Thoracic aorta (tissue), 2 donors: ENCODE measurements around the gene TUSC1. TPM values are rescaled to one million over a fixed set of nuclear protein-coding genes. Genes with fewer than 3 reads are reported as not detected.

Experiments
- ATAC-seq: fragments of 150-250 bp; one replicate; pipeline ENCODE4 v1.8.0; 2017; ENCODE audit warnings: low read depth; ENCODE audit not compliant: insufficient number of reproducible peaks, low FRiP score
- DNase-seq: peaks from one replicate; pipeline ENCODE4 v3.0.0-alpha.2; 2020; ENCODE audit warnings: low spot score
- H3K27ac ChIP-seq, 2 donors: fragments of 200-600 bp; sonication (generic); 1 replicate in 1 of 2; 2 replicates in 1 of 2; pipeline ENCODE4 v1.5.1; 2016; ENCODE audit warnings: mild to moderate bottlenecking in 2 of 2, moderate library complexity in 2 of 2
- H3K27me3 ChIP-seq: fragments of 200-600 bp; sonication (generic); replicated peaks from 2 replicates; pipeline ENCODE4 v1.6.0; 2016; ENCODE audit warnings: mild to moderate bottlenecking; ENCODE audit not compliant: insufficient read depth
- H3K36me3 ChIP-seq: fragments of 200-600 bp; sonication (generic); one replicate; pipeline ENCODE4 v1.5.1; 2016
- H3K4me1 ChIP-seq, 2 donors: fragments of 200-600 bp; sonication (generic); 1 replicate in 1 of 2; 2 replicates in 1 of 2; pipeline versions ENCODE4 v1.5.1 to v1.6.0; 2016; ENCODE audit warnings: low read depth in 2 of 2, mild to moderate bottlenecking in 1 of 2; ENCODE audit not compliant: control insufficient read depth in 1 of 2
- H3K4me3 ChIP-seq: fragments of 200-600 bp; sonication (generic); 2 replicates; pipeline ENCODE4 v1.5.1; 2016; ENCODE audit warnings: mild to moderate bottlenecking
- H3K9me3 ChIP-seq: fragments of 200-600 bp; sonication (generic); 2 replicates; pipeline ENCODE4 v1.5.1; 2016
- CTCF ChIP-seq: fragments of 200-600 bp; sonication (generic); IDR thresholded peaks from one replicate; pipeline ENCODE4 v1.5.1; 2019; ENCODE audit warnings: antibody characterized with exemption
- total RNA-seq, 2 donors: library from RNA; depleted of rRNA; stranded (reverse); fragments of >200 nt; gene quantifications; one replicate each; pipeline versions ENCODE4 v1.1.0 to v1.2.3, GENCODE V29; 2016

The TUSC1 gene
- 10 to 100 TPM; 31.1 to 42.1 TPM for total RNA-seq

- Histone ChIP-seq H3K4me3 (peak within 1 kb of the TSS; percentile 100), H3K36me3 (no peaks in the 10 kb centered on the region), H3K27me3 (no peaks in the 10 kb centered on the region), H3K27ac (peak within 1 kb of the TSS; percentile 99), H3K4me1 (peaks cover 21 to 39% of the 10 kb centered on the region in 2 donors), H3K9me3 (no peaks in the 10 kb centered on the region)
- DNase-seq (peak; percentile 85), ATAC-seq (peak; percentile 83)
- peak; percentile 41 for TF ChIP-seq CTCF
Measured at GRCh38 chr9:25678147-25678666, at the start of gene TUSC1. TSS of gene TUSC1 (minus strand) at chr9:25678444. CDS start at chr9:25678312, 132 bp downstream.

- DNase-seq: no peak
- no peak overlapping the region for H3K27ac ChIP-seq
- no peak for TF ChIP-seq CTCF
Measured at GRCh38 chr9:25726871-25727410, 48.7 kb upstream of the TUSC1 start.

GRCh38 chr9:25724424-25724823 is 46.2 kb upstream of the TUSC1 start:
- H3K27ac ChIP-seq: no peak overlapping the region

More at GRCh38 chr9:25726871-25727410, 48.7 kb upstream of the TUSC1 start:
- H3K4me1 ChIP-seq: no peaks in the 10 kb centered on the region
- no peaks in the 10 kb centered on the region for H3K27me3 ChIP-seq
- no peaks in the 10 kb centered on the region for H3K9me3 ChIP-seq
- no peaks in the 10 kb centered on the region for H3K36me3 ChIP-seq
- H3K4me3 ChIP-seq: no peak overlapping the region
- no peak for ATAC-seq

GRCh38 chr9:25716220-25716872 is 38.1 kb upstream of the TUSC1 start:
- DNase-seq (no peak), ATAC-seq (no peak)
- Histone ChIP-seq H3K4me1 (no peaks in the 10 kb centered on the region), H3K27ac (no peak overlapping the region), H3K9me3 (no peaks in the 10 kb centered on the region), H3K4me3 (no peak overlapping the region), H3K36me3 (no peaks in the 10 kb centered on the region), H3K27me3 (no peaks in the 10 kb centered on the region)
- TF ChIP-seq CTCF: peak; percentile 45

More at GRCh38 chr9:25724424-25724823, 46.2 kb upstream of the TUSC1 start:
- Histone ChIP-seq H3K4me3 (no peak overlapping the region), H3K27me3 (no peaks in the 10 kb centered on the region), H3K36me3 (no peaks in the 10 kb centered on the region), H3K4me1 (no peaks in the 10 kb centered on the region), H3K9me3 (no peaks in the 10 kb centered on the region)
- DNase-seq (no peak), ATAC-seq (no peak)
- TF ChIP-seq CTCF: no peak

- Histone ChIP-seq H3K4me3 (no peak overlapping the region), H3K27me3 (no peaks in the 10 kb centered on the region), H3K9me3 (no peaks in the 10 kb centered on the region), H3K27ac (no peak overlapping the region), H3K4me1 (no peaks in the 10 kb centered on the region), H3K36me3 (no peaks in the 10 kb centered on the region)
- TF ChIP-seq CTCF: no peak
- DNase-seq: no peak
- no peak for ATAC-seq
Measured at GRCh38 chr9:25709941-25710340, 31.7 kb upstream of the TUSC1 start.
